Dermis microvascular lymphatic vessel endothelial cell (primary cell): ENCODE measurements around the gene DENND2A. TPM values are rescaled to one million over a fixed set of nuclear protein-coding genes. Genes with fewer than 3 reads are reported as not detected.
"Not testable (repeated sequence)": the region's sequence is repeated elsewhere in the genome, so short reads cannot be mapped to it uniquely, and the experiment has no call there.

Experiments used
- DNase-seq, 2 donors: peaks; one replicate each; pipeline versions ENCODE4 v3.0.0 to v3.0.0-alpha.2; 2010; ENCODE audit warnings: low read depth in 2 of 2
- total RNA-seq: library from RNA; depleted of rRNA; stranded (reverse); fragments of >200 nt; gene quantifications from 2 replicates; pipeline ENCODE4 v1.2.1, GENCODE V29; 2014

Gene DENND2A
- total RNA-seq, 1 donor from 2014 or later = 0.64 TPM

DNA sequence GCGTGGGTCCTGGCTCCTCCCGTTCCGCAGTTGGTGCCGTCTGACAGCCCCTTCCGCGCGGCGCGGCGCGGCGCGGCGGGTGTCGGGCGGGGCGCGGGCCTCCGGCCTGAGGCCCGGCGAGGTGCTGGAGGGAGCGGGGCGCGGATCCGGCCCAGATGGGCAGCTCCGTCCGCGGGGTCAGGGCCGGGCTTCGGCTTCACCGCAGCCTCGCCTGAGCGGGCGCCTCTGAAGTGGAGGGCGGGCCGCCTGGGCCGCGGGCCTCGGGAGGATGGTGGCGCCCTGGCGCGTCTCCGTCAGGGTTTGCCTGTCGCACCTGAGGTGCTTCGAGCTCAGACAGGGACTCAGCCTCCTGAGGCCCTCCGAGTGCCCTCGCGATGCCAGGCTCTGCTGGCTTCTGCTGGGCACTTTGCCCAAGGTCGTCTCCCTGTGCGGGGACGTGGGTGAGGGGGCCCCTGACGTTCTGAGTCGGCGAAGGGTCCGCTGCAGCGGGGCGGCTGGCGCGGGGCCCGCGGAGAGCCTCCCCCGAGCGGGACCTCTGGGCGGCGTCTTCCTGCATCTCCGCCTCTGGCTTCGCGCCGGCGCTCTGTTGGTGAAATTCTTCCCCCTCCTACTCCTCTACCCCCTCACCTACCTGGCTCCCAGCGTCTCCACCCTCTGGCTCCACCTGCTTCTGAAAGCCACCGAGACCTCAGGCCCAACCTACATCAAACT is 32.6 kb upstream of the DENND2A start:
- DNase-seq = peak in 1 of 2 donors; percentile 26

DNA sequence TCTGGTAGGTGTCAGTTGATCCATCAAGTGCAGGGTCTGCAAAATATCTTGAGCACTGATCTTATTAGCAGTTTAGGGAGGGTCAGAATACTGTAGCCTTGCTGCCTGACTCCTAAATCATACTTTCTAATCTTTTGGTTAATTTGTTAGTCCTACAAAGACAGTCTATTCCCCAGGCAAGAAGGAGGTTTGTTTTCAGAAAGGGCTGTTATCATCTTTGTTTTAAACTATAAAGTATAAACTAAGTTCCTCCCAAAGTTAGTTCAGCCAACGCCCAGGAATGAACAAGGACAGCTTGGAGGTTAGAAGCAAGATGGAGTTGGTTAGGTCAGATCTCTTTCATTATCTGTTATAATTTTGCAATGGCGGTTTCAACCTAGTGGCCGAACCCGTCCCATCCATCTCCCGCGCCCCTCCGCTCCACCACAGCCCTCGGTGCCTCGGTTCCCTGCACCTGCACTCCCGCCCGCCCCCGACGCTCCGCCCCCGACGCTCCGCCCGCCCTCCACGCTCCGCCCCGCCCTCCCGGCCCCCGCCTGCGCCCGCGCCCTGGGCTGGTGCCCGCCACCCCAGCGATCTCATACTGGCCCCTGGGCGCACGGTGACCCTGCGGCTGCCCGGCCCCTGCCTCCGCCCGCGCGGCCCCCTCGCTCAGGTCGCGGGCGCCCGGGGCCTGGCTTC is 31.9 kb upstream of the DENND2A start, which contains the start of gene ADCK2:
Gene ADCK2 (plus strand): TSS at position 564 of the 681 bp plus-strand sequence. CDS start 386 bp downstream, outside the sequence.
- DNase-seq = peak in 1 of 2 donors; percentile 38

DNA sequence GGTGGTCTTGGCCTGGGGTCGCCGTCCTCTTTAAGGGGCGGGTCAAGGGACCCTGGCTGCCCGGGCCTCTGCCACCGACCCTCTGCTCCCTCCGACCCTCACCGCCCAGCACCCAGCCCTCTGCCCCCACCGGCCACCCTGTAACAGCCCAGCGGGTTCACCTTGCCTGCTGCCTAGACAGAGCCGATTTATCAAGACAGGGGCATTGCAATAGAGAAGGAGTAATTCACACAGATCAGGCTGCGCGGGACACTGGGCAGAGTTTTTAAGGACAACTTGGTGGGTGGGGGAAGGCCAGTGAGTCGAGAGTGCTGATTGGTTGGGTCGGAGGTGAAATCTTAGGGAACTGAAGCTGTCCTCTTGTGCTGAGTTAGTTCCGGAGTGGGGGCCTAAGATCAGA is 31.4 kb upstream of the DENND2A start:
- no peak for DNase-seq

DNA sequence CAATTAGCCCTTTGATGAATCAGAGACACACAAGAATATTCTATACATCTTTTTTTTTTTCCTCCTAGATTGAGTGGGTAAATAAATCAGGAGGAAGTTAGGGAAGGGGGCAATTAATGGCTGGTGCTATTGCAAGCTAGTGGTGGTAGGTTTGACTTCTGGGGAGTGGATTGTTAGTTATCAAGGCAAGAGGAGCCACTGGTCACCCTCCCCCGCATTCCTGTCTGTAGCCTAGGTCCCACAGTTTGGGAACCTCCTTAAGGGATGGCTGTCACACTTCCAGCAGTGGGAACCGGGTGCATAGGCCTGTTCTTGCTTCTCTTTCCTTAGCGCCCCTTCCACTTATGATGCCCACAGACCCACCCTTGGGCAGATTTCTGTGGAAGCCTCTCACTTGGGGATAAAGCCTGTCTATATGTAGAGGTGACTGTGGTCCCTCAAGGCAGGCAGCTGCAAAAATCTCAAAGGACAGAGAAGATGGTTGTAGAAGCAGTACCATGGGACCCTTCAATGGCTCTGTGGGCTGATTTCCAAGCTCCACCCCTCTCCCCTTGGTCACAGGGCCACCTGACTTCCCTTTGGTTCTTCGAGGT is 29.8 kb upstream of the DENND2A start:
- no peak for DNase-seq

DNA sequence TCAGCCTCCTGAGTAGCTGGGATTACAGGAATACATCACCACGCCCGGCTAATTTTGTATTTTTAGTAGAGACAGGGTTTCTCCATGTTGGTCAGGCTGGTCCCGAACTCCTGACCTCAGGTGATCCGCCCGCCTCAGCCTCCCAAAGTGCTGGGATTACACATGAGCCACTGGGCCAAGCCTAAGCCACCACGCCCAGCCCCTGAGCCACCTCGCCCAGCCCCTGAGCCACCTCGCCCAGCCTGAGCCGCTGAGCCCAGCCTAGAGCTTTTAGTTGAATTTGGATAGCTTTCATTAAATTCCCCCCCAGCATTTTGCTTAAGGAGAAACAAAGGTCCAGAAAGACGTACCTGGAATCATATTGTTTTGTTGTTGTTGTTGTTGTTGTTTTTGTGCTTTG is 29.2 kb upstream of the DENND2A start:
- not testable (repeated sequence) for DNase-seq

DNA sequence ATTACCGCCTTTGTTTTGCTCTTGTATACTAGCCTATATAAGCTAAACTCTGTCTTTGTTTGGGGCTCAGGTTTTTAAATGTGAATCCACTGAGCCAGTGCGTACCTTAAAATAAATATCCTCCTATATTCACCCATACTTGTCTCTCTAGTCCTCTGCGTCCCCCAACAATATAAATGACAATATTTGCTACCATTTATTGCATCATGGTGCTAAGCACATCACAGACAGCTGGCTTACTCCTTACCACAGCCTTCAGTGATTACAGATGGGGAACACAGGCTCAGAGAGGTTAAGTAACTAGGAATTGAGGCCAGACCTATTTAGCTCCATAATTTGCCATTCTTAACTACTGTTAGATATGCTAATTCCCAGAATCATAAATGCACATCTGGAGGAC is 28.7 kb upstream of the DENND2A start:
- no peak for DNase-seq

DNA sequence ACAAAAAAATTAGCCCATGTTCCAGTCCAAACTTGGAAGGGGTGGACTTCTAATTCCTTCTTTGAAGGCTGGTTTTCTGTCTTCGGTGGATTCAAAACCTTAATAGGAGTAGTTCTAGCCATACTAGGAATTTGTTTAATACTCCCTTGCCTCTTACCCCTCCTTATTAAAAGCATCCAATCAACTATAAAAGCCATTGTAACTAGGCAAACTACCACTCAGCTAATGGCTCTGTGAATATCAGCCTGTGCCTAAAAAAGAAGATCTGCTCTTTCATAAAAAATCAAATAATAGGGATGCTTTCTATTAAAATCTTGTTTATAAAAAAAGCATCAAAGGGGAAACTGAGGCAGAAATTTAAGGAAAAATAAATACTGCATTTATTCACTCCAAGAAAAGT is 28.0 kb upstream of the DENND2A start:
- DNase-seq = no peak

DNA sequence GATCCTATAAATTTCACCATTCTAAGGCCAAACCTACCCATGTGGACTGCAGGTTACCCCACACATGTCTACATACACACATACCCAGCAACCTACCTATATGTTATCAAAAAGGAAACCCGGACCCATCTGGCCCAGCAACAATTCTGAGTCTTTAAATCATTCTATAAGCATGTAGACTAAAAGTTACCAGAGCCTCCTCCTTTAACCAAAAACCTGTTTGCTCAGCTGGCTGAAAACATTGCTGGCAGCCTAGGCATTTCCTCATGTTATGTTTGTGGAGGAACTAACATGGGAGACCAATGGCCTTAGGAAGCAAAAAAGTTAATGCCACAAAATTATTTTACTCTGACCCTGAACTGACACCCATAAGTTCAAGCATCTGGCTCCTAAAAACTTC is 26.9 kb upstream of the DENND2A start:
- peak in 1 of 2 donors; percentile 32 for DNase-seq

DNA sequence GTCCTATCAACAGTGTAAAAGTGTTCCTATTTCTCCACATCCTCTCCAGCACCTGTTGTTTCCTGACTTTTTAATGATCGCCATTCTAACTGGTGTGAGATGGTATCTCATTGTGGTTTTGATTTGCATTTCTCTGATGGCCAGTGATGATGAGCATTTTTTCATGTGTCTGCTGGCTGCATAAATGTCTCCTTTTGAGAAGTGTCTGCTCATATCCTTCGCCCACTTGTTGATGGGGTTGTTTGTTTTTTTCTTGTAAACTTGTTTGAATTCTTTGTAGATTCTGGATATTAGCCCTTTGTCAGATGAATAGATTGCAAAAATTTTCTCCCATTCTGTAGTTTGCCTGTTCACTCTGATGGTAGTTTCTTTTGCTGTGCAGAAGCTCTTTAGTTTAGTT is 22.3 kb upstream of the DENND2A start:
- DNase-seq = not testable (repeated sequence)

DNA sequence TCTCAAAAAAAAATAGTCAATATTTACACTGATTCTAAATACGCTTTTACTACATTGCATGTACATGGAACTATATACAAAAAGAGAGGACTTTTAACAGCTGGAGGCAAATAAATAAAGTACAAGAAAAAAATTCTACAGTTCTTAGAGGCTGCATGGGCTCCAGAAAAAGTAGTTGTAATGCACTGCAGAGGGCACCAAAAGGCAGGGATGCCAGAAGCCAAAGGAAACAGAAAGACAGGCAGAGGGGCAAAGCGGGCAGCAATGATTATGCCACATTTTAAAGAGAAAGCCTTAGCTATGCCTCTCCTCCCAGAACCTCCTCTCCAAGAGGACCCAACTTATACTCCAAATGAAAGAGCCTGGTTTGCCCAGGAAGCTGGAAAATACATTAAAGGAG is 20.5 kb upstream of the DENND2A start:
- DNase-seq = peak in 1 of 2 donors; percentile 22

DNA sequence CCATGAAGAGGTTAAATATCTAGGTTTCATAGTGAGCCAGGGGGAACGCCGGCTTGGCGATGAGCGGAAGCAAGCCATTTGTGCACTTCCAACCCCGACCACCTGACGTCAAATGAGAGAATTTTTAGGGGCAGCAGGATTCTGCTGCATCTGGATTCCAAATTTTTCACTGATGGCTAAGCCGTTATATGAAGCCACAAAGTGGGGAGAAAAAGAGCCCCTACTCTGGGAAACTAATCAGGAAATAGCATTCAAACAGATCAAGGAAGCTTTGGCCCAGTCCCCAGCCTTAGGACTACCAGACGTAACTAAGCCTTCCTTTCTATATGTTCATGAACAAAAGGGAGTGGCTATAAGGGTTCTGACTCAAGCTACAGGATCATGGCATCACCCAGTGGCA is 19.2 kb upstream of the DENND2A start:
- DNase-seq = no peak

DNA sequence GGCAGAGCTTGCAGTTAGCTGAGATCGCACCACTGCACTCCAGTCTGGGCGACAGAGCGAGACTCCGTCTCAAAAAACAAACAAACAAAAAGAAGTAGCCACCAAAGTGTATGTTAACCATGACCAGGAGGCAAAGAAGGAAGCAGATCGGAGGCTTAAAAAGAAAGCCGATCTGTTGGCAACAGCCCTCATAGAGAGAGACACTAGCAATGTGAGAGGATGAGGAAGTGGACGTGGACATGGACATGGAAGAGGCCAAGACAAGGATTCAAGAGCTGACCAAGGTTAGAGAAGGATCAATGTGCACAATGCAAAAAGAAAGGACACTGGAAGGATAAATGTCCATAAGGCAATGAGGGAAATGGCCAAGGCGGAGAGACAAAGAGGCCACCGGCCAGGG is 17.3 kb upstream of the DENND2A start:
- no peak for DNase-seq

DNA sequence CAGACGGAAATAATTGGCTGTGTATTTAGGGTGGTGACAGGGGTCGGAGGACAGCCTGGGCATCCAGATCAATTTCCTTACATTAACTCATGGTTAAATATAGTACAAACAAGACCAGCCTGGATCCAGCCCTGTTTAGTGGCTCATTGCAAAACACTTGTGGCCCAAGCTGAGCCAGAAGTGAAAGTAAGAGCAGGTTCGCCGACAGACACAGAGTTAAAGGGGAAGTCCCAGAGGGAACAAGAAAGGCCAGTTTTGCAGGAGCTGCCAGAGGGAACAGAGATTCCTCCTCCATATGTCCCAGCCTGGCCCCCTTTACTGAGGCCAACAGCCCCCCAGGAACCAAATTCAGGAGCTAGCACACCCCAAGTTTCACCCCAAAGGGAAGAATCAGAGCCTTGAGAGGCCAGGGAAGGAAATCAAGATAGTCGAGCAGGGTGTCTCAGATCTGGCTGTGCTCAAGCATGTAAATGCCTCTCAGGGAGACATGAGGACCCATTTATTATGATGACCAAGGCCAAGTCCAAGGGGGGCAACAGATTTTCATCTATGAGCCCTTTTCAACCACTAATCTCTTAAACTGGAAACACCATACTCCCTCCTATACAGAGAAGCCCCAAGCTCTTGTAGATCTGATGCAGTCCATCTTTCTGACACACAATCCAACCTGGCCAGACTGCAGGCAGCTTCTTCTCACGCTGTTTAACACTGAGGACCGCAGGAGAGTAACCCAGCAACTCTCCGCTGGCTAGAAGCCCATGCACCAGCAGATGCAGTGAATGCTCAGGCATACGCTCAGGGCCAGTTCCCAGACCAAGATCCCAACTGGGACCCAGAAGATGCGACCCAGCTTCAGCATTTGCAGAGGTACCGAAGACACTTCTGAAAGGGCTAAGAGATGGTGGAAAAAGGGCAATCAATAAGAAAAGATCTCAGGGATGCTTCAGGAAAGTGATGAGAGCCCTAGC is 16.2 kb upstream of the DENND2A start:
- peak; percentile 24 to 40 for DNase-seq

DNA sequence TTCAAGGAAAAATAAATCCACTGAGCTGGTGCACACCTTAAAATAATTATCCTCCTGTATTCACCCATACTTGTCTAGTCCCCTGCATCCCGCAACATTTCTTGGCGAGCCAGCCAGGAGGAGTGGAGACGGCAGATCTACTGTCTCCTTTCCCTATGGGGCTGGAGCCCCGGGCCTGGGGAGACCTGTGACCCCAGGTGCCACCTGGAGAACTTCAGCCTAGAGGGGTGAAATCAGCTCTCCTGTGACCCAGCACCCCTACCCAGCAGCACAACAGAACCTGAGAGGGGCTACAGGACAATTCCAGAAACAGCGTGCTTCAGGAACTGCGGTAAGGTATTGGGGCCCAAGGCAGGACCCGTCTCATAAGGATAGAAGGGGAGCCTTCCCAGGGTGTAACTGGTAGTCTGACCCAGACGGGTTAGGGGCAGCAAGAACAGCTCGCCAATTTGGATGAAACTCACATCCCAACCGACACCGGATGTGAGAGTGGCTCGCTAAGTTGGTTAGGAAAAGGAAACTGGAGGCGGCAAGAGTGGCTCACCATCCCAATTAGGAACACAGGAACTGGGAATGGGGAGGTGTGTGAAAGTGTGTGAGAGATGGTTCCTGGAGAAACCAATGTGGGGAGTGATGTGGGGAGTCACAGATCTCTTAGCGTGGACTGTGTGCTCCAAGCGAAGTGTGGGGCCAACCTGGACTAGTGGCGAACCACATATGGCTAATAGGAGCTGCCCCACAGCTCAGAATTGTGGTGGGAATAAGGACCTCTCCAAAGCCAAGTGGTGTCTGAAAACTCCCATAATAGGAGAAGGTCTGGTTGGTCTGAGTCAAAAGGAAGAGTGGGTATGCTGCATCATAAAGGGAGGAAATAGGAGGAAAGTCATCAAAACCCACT is 15.1 kb upstream of the DENND2A start:
- DNase-seq = no peak

DNA sequence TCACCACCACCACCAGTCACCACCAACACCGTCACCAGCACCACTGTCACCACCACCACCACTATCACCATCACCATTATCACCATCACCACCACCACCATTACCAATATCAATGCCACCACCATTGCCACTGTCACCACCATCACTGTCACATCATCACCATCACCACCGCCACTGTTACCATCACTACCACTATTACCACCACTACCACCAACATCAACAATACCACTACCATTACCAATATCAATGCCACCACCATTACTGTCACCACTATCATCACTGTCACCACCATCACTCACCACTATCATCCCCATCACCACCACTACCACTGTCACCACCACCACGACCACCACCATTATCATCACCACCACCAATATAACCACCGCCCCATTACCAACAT is 14.0 kb upstream of the DENND2A start:
- DNase-seq = no peak

DNA sequence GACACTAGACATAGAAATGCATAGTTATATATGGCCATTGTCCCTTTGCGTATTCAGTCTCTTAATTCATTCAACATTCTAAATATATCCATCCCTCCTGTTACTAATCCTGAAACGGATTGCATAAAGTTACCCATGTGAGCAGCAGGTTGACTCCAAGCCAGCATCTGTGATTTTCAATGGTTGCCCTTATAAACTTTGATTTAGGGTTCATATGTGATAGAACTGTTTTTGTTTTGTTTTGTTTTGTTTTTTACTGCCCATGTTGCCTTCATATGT is 13.4 kb upstream of the DENND2A start:
- no peak for DNase-seq

DNA sequence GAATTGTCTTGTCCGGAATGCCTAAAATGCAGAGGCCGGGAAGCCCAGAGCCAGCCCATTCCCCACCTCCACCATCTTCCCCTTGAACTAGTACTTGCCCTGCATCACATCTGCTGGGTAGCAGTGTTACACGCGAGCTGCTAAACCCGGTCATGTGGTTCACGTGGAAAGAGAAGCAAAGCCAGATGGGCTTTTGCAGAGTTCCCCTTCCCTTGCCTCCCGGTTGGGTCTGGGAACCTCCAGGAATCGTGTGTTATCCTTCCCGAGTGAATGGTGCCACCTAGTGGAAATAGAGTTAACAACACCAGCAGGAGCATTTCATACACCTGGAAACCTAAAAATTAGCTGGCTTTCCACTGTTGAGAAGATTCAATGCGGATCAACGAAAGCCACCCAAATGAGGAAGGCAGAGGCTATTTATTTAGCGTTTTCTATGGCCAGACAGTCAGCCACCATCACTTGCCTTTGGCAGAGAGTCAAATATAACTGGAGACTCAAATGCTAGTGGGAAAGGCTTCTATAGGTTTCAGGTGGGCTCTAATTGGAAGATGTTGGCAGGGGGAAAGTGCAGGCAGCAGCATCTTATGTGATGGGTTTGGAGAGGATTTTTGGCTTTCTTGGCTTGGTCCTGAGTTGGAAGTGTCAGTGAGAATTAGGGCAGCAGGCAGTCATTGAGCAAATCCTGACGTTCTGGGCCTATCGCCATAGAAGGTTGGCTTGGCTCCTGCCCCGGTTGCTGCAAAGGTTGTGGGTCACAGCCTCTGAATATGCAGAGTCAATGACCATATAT is 12.9 kb upstream of the DENND2A start:
- peak; percentile 55 to 60 for DNase-seq

DNA sequence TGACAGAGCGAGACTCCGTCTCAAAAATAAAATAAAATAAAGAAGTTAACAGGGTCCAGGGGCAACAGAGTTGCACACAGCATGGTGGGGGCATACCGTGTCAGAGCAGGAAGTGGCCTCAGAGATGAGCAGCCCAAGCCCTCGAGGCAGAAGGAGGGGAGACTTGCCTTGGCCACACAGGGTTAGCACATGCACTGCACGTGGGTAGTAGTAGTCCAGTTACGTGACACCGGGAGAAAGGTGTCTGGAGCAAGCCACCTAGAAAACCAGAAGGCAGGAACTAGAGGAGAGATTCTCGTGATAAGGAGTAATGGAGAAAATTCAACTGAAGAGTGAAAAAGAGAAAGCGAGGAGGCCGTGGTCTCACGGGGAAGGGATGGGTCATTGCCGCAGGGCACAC is 9.8 kb upstream of the DENND2A start:
- no peak for DNase-seq

DNA sequence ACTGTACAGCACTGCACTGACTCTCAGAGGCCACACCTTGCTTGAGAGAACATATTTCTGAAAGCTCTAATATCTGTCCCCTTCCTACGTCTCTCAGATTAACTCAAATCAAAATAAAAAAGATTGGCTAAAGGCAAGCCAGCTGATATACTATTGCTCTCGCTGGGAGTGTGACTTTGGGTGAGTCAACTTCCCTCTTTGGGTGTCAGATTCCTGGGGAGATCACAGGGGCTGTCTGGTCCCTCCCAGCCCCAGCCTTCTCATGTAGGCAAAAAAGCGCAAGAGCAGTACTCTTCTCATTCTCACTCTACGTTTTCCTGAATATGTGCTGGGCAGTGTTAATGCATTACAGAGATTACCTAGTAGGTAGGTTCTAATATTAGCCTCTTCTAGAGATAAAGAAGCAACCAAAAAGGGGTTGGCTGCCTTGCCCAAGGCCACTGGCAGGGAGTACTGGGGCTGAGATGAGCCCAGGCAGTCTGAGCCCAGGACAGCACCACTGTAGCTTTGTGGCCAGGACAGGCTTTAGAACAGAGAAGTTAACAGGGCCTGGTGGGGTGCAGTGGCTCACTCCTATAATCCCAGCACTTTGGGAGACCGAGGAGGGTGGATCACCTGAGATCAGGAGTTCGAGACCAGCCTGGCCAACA is 9.1 kb upstream of the DENND2A start:
- peak in 1 of 2 donors; percentile 23 for DNase-seq
